Measurements from ENCODE around the gene PAX6. TPM values are rescaled to one million over a fixed set of nuclear protein-coding genes. Genes with fewer than 3 reads are reported as not detected.
A peak's percentile ranks its signal among the peaks of the same experiment; 100 is the strongest.

Gene PAX6
- total and polyA plus RNA-seq, 2 donors (not counting 1 experiment from before 2014, with no cell fraction given) = 0.44 TPM; not detected in 1

DNA sequence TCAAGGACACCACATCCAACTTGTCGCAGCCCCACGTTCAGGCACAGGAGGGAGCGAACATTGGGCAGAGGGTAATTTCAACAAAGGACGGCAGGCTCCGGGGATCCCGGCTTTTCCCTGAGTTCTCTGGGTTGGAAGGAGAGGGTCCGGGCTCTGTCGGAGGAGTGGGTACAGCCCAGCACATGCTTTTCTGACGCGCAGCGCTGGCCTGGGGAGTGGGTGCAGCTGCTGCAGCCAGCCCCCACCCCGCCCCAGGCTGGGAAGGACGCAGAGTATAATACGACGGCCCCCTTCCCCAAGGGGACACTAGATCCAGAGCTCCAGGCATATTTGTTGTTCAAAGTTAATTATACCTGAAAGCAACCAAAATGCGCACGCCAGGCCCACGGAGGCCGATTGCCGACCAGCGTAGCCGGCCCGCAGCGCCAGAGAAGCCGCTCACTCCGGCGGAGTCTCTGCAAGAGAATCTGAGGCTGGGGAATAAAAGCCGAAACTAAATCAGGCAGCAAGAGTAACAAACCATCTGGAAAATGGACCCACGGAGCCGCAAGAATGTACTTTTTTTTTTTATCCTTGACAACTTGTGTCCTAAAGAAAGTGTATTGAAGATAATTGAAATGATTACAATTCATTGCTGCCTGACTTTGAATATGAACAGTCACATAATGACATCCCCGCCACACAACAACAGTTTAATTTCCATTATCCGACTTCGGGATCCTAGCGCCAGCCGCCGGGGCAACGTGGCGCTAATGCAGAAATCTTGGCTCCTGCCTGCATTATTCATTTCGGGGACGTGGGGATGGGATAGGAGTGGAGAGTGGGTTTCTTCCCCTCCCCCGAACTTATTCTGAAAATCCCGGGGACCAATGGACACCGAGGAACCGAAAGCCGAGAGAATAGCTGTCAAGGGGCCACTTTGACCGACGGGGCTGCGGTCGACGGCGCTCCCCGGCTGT lies 14.0 kb upstream of the PAX6 start:
- Histone ChIP-seq H3K27ac (ENCODE audit: insufficient read depth, low read length) (no peak overlapping the region), H4K20me1 (ENCODE audit: control insufficient read depth, extremely low read depth, insufficient read depth, low read length) (no peaks in the 10 kb centered on the region), H2AFZ (ENCODE audit: low read length) (no peak overlapping the region), H3K36me3 (ENCODE audit: control insufficient read depth, insufficient read depth, low read length) (no peaks in the 10 kb centered on the region), H3K79me2 (ENCODE audit: control insufficient read depth, insufficient read depth, low read length) (no peaks in the 10 kb centered on the region), H3K4me3 (replicated peaks in 1 of 4; ENCODE audit: control extremely low read depth in 1 of 4, insufficient read depth in 1 of 4, low read depth in 3 of 4, low read length in 4 of 4) (no peak overlapping the region), H3K4me2 (ENCODE audit: extremely low read depth, insufficient read depth, low read length) (no peak overlapping the region), H3K27me3 (ENCODE audit: control insufficient read depth, insufficient read depth, low read length) (peaks cover 80% of the 10 kb centered on the region), H3K4me1 (ENCODE audit: control insufficient read depth, extremely low read depth, insufficient read depth, low read length) (no peaks in the 10 kb centered on the region), H3K9ac (ENCODE audit: insufficient read depth, low read length) (no peak overlapping the region), H3K9me3 (ENCODE audit: control insufficient read depth, insufficient read depth, low read depth, low read length) (no peaks in the 10 kb centered on the region)
- peak; percentile 99 for TF ChIP-seq EZH2 (IDR thresholded peaks at IDR 0.05; ENCODE audit: low read length, missing control alignments)
- TF ChIP-seq, protein P1, sequence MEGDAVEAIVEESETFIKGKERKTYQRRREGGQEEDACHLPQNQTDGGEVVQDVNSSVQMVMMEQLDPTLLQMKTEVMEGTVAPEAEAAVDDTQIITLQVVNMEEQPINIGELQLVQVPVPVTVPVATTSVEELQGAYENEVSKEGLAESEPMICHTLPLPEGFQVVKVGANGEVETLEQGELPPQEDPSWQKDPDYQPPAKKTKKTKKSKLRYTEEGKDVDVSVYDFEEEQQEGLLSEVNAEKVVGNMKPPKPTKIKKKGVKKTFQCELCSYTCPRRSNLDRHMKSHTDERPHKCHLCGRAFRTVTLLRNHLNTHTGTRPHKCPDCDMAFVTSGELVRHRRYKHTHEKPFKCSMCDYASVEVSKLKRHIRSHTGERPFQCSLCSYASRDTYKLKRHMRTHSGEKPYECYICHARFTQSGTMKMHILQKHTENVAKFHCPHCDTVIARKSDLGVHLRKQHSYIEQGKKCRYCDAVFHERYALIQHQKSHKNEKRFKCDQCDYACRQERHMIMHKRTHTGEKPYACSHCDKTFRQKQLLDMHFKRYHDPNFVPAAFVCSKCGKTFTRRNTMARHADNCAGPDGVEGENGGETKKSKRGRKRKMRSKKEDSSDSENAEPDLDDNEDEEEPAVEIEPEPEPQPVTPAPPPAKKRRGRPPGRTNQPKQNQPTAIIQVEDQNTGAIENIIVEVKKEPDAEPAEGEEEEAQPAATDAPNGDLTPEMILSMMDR (conservative IDR thresholded peaks at IDR 0.05 in 1 of 2, IDR thresholded peaks at IDR 0.05 in 1 of 2; ENCODE audit: low read depth in 1 of 2, low read length in 2 of 2) = no peak
- no peak for DNase-seq (ENCODE audit: low read depth in 2 of 2)

- Histone ChIP-seq H3K27me3 (ENCODE audit: control insufficient read depth, insufficient read depth, low read length) (peaks cover 84% of the 10 kb centered on the region), H3K27ac (ENCODE audit: insufficient read depth, low read length) (no peak overlapping the region), H3K4me1 (ENCODE audit: control insufficient read depth, extremely low read depth, insufficient read depth, low read length) (no peaks in the 10 kb centered on the region), H2AFZ (ENCODE audit: low read length) (no peak overlapping the region), H3K4me2 (ENCODE audit: extremely low read depth, insufficient read depth, low read length) (no peak overlapping the region), H3K9ac (ENCODE audit: insufficient read depth, low read length) (no peak overlapping the region), H4K20me1 (ENCODE audit: control insufficient read depth, extremely low read depth, insufficient read depth, low read length) (no peaks in the 10 kb centered on the region), H3K4me3 (replicated peaks in 1 of 4; ENCODE audit: control extremely low read depth in 1 of 4, insufficient read depth in 1 of 4, low read depth in 3 of 4, low read length in 4 of 4) (no peak overlapping the region), H3K9me3 (ENCODE audit: control insufficient read depth, insufficient read depth, low read depth, low read length) (no peaks in the 10 kb centered on the region), H3K36me3 (ENCODE audit: control insufficient read depth, insufficient read depth, low read length) (no peaks in the 10 kb centered on the region), H3K79me2 (ENCODE audit: control insufficient read depth, insufficient read depth, low read length) (no peaks in the 10 kb centered on the region)
- DNase-seq (ENCODE audit: low read depth in 2 of 2) = no peak
- TF ChIP-seq, protein P1 (conservative IDR thresholded peaks at IDR 0.05 in 1 of 2, IDR thresholded peaks at IDR 0.05 in 1 of 2; ENCODE audit: low read depth in 1 of 2, low read length in 2 of 2) = no peak
- TF ChIP-seq EZH2 (IDR thresholded peaks at IDR 0.05; ENCODE audit: low read length, missing control alignments) = no peak
Observed at GRCh38 chr11:31824332-31824878, 13.3 kb upstream of the PAX6 start.

- peak; percentile 92 for TF ChIP-seq EZH2 (IDR thresholded peaks at IDR 0.05; ENCODE audit: low read length, missing control alignments)
- TF ChIP-seq, protein P1 (conservative IDR thresholded peaks at IDR 0.05 in 1 of 2, IDR thresholded peaks at IDR 0.05 in 1 of 2; ENCODE audit: low read depth in 1 of 2, low read length in 2 of 2) = no peak
- Histone ChIP-seq H4K20me1 (ENCODE audit: control insufficient read depth, extremely low read depth, insufficient read depth, low read length) (no peaks in the 10 kb centered on the region), H3K79me2 (ENCODE audit: control insufficient read depth, insufficient read depth, low read length) (no peaks in the 10 kb centered on the region), H3K36me3 (ENCODE audit: control insufficient read depth, insufficient read depth, low read length) (no peaks in the 10 kb centered on the region), H3K27me3 (ENCODE audit: control insufficient read depth, insufficient read depth, low read length) (peaks cover 87% of the 10 kb centered on the region), H3K27ac (ENCODE audit: insufficient read depth, low read length) (no peak overlapping the region), H3K4me2 (ENCODE audit: extremely low read depth, insufficient read depth, low read length) (no peak overlapping the region), H3K4me3 (replicated peaks in 1 of 4; ENCODE audit: control extremely low read depth in 1 of 4, insufficient read depth in 1 of 4, low read depth in 3 of 4, low read length in 4 of 4) (no peak overlapping the region), H3K9ac (ENCODE audit: insufficient read depth, low read length) (no peak overlapping the region), H3K9me3 (ENCODE audit: control insufficient read depth, insufficient read depth, low read depth, low read length) (no peaks in the 10 kb centered on the region), H2AFZ (ENCODE audit: low read length) (no peak overlapping the region), H3K4me1 (ENCODE audit: control insufficient read depth, extremely low read depth, insufficient read depth, low read length) (no peaks in the 10 kb centered on the region)
- no peak for DNase-seq (ENCODE audit: low read depth in 2 of 2)
Observed at GRCh38 chr11:31823644-31824331, 12.7 kb upstream of the PAX6 start.

Measured in fibroblast of lung (primary cell).